ENCODE measurements around the gene ZNF750. TPM values are rescaled to one million over a fixed set of nuclear protein-coding genes. Genes with fewer than 3 reads are reported as not detected.
A peak's percentile ranks its signal among the peaks of the same experiment; 100 is the strongest.

ZNF750 gene
- not detected for total RNA-seq

GRCh38 chr17:82839617-82840292, at the start of gene ZNF750:
ZNF750 (minus strand) TSS chr17:82840022; CDS start chr17:82832454, 7,568 bp downstream.
- H3K4me3 Mint-ChIP-seq = no peak within 1 kb of the TSS
- CTCF ChIA-PET = no interaction called here
- no peak for DNase-seq

GRCh38 chr17:82888583-82889495, 49.0 kb upstream of the ZNF750 start:
- Mint-ChIP-seq H3K27ac (no peak overlapping the region), H3K27me3 (no peaks in the 10 kb centered on the region), H3K36me3 (peaks cover 16% of the 10 kb centered on the region), H3K4me1 (peaks cover 63% of the 10 kb centered on the region), H3K9me3 (ENCODE audit: low read depth) (no peaks in the 10 kb centered on the region), H3K4me3 (no peak overlapping the region)
- CTCF ChIA-PET = no interaction called here
- no peak for DNase-seq
- no peak for ATAC-seq

More at GRCh38 chr17:82839617-82840292, at the start of gene ZNF750:
- H3K4me1 Mint-ChIP-seq = peaks cover 7% of the 10 kb centered on the region
- ATAC-seq = no peak
- H3K27me3 Mint-ChIP-seq = no peaks in the 10 kb centered on the region
- no peaks in the 10 kb centered on the region for H3K36me3 Mint-ChIP-seq
- no peaks in the 10 kb centered on the region for H3K9me3 Mint-ChIP-seq (ENCODE audit: low read depth)
- H3K27ac Mint-ChIP-seq = no peak within 1 kb of the TSS

- H3K36me3 Mint-ChIP-seq = peaks cover 16% of the 10 kb centered on the region
- peak overlapping the region; percentile 18 for H3K4me3 Mint-ChIP-seq
- CTCF ChIA-PET = interaction anchor here (1.0 to 1.1 kb wide), 2 partner anchors 30 to 112 kb away, joined by 3 read pairs; no protein-coding TSS in a partner anchor
- peak overlapping the region; percentile 39 for H3K27ac Mint-ChIP-seq
- no peak for DNase-seq
- H3K4me1 Mint-ChIP-seq = peaks cover 63% of the 10 kb centered on the region
- no peak for ATAC-seq
- no peaks in the 10 kb centered on the region for H3K27me3 Mint-ChIP-seq
- no peaks in the 10 kb centered on the region for H3K9me3 Mint-ChIP-seq (ENCODE audit: low read depth)
These were observed 47.7 kb upstream of the ZNF750 start for GRCh38 chr17:82887255-82888164.

GRCh38 chr17:82884970-82885353, 45.1 kb upstream of the ZNF750 start:
- Mint-ChIP-seq H3K27me3 (no peaks in the 10 kb centered on the region), H3K27ac (peak overlapping the region; percentile 97), H3K9me3 (ENCODE audit: low read depth) (no peaks in the 10 kb centered on the region), H3K4me3 (peak overlapping the region; percentile 54), H3K4me1 (peaks cover 68% of the 10 kb centered on the region), H3K36me3 (peaks cover 16% of the 10 kb centered on the region)
- CTCF ChIA-PET = interaction anchor here (0.7 to 4.8 kb wide), 11 partner anchors 8 to 317 kb away, joined by 3 to 38 read pairs (median 5); no protein-coding TSS in a partner anchor
- ATAC-seq (peak; percentile 70), DNase-seq (peak; percentile 85)

GRCh38 chr17:82884341-82884969, 44.6 kb upstream of the ZNF750 start:
- H3K4me3 Mint-ChIP-seq = peak overlapping the region; percentile 54
- H3K27me3 Mint-ChIP-seq = no peaks in the 10 kb centered on the region
- peak overlapping the region; percentile 97 for H3K27ac Mint-ChIP-seq
- CTCF ChIA-PET = interaction anchor here (0.7 to 4.8 kb wide), 11 partner anchors 9 to 317 kb away, joined by 3 to 38 read pairs (median 5); no protein-coding TSS in a partner anchor
- peaks cover 17% of the 10 kb centered on the region for H3K36me3 Mint-ChIP-seq
- DNase-seq (peak; percentile 64), ATAC-seq (peak; percentile 40)
- H3K9me3 Mint-ChIP-seq (ENCODE audit: low read depth) = no peaks in the 10 kb centered on the region
- H3K4me1 Mint-ChIP-seq = peaks cover 70% of the 10 kb centered on the region

- DNase-seq = peak; percentile 49
- no peaks in the 10 kb centered on the region for H3K9me3 Mint-ChIP-seq (ENCODE audit: low read depth)
- CTCF ChIA-PET = interaction anchor here (1.2 to 4.8 kb wide), 4 partner anchors 10 to 101 kb away, joined by 4 to 38 read pairs (median 4); no protein-coding TSS in a partner anchor
- H3K4me3 Mint-ChIP-seq = peak overlapping the region; percentile 54
- H3K4me1 Mint-ChIP-seq = peaks cover 78% of the 10 kb centered on the region
- peak overlapping the region; percentile 97 for H3K27ac Mint-ChIP-seq
- no peak for ATAC-seq
- no peaks in the 10 kb centered on the region for H3K27me3 Mint-ChIP-seq
- peaks cover 20% of the 10 kb centered on the region for H3K36me3 Mint-ChIP-seq
These were observed 43.7 kb upstream of the ZNF750 start for GRCh38 chr17:82883419-82884031.

- H3K9me3 Mint-ChIP-seq (ENCODE audit: low read depth) = no peaks in the 10 kb centered on the region
- peak overlapping the region; percentile 97 for H3K27ac Mint-ChIP-seq
- peaks cover 21% of the 10 kb centered on the region for H3K36me3 Mint-ChIP-seq
- H3K27me3 Mint-ChIP-seq = no peaks in the 10 kb centered on the region
- H3K4me1 Mint-ChIP-seq = peaks cover 81% of the 10 kb centered on the region
- H3K4me3 Mint-ChIP-seq = peak overlapping the region; percentile 71
- DNase-seq = peak; percentile 89
- CTCF ChIA-PET = interaction anchor here (1.4 to 4.8 kb wide), 2 partner anchors 19 to 101 kb away, joined by 4 to 38 read pairs; no protein-coding TSS in a partner anchor
- peak; percentile 74 for ATAC-seq
These were observed 43.0 kb upstream of the ZNF750 start for GRCh38 chr17:82882715-82883418.

- CTCF ChIA-PET = interaction anchor here (0.5 to 4.8 kb wide), 3 partner anchors 18 to 102 kb away, joined by 3 to 38 read pairs (median 4); no protein-coding TSS in a partner anchor
- no peaks in the 10 kb centered on the region for H3K27me3 Mint-ChIP-seq
- ATAC-seq (no peak), DNase-seq (no peak)
- H3K4me3 Mint-ChIP-seq = peak overlapping the region; percentile 71
- peak overlapping the region; percentile 97 for H3K27ac Mint-ChIP-seq
- peaks cover 14% of the 10 kb centered on the region for H3K36me3 Mint-ChIP-seq
- H3K9me3 Mint-ChIP-seq (ENCODE audit: low read depth) = no peaks in the 10 kb centered on the region
- H3K4me1 Mint-ChIP-seq = peaks cover 79% of the 10 kb centered on the region
These were observed 42.3 kb upstream of the ZNF750 start for GRCh38 chr17:82881900-82882714.

GRCh38 chr17:82881324-82881823, 41.6 kb upstream of the ZNF750 start:
- Mint-ChIP-seq H3K27ac (peak overlapping the region; percentile 97), H3K36me3 (peaks cover 10% of the 10 kb centered on the region), H3K27me3 (no peaks in the 10 kb centered on the region), H3K4me1 (peaks cover 80% of the 10 kb centered on the region), H3K9me3 (ENCODE audit: low read depth) (no peaks in the 10 kb centered on the region), H3K4me3 (no peak overlapping the region)
- CTCF ChIA-PET = interaction anchor here (0.5 to 1.1 kb wide), 3 partner anchors 17 to 321 kb away, joined by 3 to 7 read pairs (median 3); no protein-coding TSS in a partner anchor
- no peak for DNase-seq
- no peak for ATAC-seq

- Mint-ChIP-seq H3K9me3 (ENCODE audit: low read depth) (no peaks in the 10 kb centered on the region), H3K4me1 (peaks cover 77% of the 10 kb centered on the region), H3K4me3 (no peak overlapping the region), H3K27me3 (no peaks in the 10 kb centered on the region), H3K27ac (no peak overlapping the region), H3K36me3 (peaks cover 10% of the 10 kb centered on the region)
- DNase-seq = no peak
- CTCF ChIA-PET = interaction anchor here (0.7 to 1.1 kb wide), 2 partner anchors 16 to 322 kb away, joined by 3 to 7 read pairs; no protein-coding TSS in a partner anchor
- ATAC-seq = no peak
These were observed 41.0 kb upstream of the ZNF750 start for GRCh38 chr17:82880620-82881323.
